B cell (primary cell): ENCODE results near the gene C1orf52. TPM values are rescaled to one million over a fixed set of nuclear protein-coding genes. Genes with fewer than 3 reads are reported as not detected.
A peak's percentile ranks its signal among the peaks of the same experiment; 100 is the strongest.

Experiments
- ATAC-seq: fragments of 200-7000 bp; cut with Tn5 transposase; one replicate; pipeline ENCODE4 v1.10.0; 2021; ENCODE audit warnings: low read depth, mild to moderate bottlenecking, moderate number of reproducible peaks, moderate library complexity
- CTCF ChIA-PET: fragments of 350-600 bp; sonication (Branson Sonifier 250); formaldehyde crosslinking; loops from one replicate; lab custom pipeline; 2021; ENCODE audit warnings: antibody characterized with exemption, inconsistent platforms; lab: Charles Lee
- POLR2A ChIA-PET: fragments of 350-600 bp; sonication (Branson Sonifier 250); formaldehyde crosslinking; loops from one replicate; lab custom pipeline; 2021; ENCODE audit warnings: antibody characterized with exemption; lab: Charles Lee
- DNase-seq: peaks from one replicate; pipeline ENCODE4 v3.0.0; 2013
- H2AFZ ChIP-seq: 2 replicates; pipeline ENCODE4 v1.6.1; 2012; ENCODE audit warnings: mild to moderate bottlenecking, low read depth, low read length; ENCODE audit not compliant: insufficient read depth, poor library complexity, severe bottlenecking
- H3K27ac ChIP-seq, 2 donors: 1 replicate in 1 of 2; 2 replicates in 1 of 2; pipeline ENCODE4 v1.5.1; 2012 to 2013; ENCODE audit warnings: low read length in 2 of 2, mild to moderate bottlenecking in 2 of 2, moderate library complexity in 1 of 2
- H3K27me3 ChIP-seq, 4 experiments: fragments of 200-600 bp in 1 of 4; sonication (generic) in 1 of 4; replicated peaks in 1 of 4; 1 replicate in 2 of 4; 2 replicates in 2 of 4; pipeline versions ENCODE4 v1.6.1 to v1.7.0; 2013 to 2016; ENCODE audit warnings: low read length in 3 of 4, mild to moderate bottlenecking in 2 of 4, mixed read lengths in 1 of 4, moderate library complexity in 1 of 4; ENCODE audit not compliant: insufficient read depth in 4 of 4, control insufficient read depth in 3 of 4; ENCODE audit errors: control extremely low read depth in 1 of 4
- H3K36me3 ChIP-seq, 2 experiments: replicated peaks in 1 of 2; 1 replicate in 1 of 2; 2 replicates in 1 of 2; pipeline versions ENCODE4 v1.6.1 to v1.7.1; 2013; ENCODE audit warnings: low read length in 1 of 2; ENCODE audit not compliant: insufficient read depth in 2 of 2, control insufficient read depth in 1 of 2; ENCODE audit errors: control extremely low read depth in 1 of 2, extremely low read depth in 1 of 2
- H3K4me1 ChIP-seq, 2 donors: fragments of 200-600 bp in 1 of 2; sonication (generic) in 1 of 2; 1 replicate in 1 of 2; 2 replicates in 1 of 2; pipeline versions ENCODE4 v1.5.1 to v1.6.1; 2013 to 2017; ENCODE audit warnings: low read length in 2 of 2; ENCODE audit not compliant: control insufficient read depth in 2 of 2, insufficient read depth in 2 of 2
- H3K4me2 ChIP-seq: replicated peaks from 2 replicates; pipeline ENCODE3; 2012; ENCODE audit warnings: mild to moderate bottlenecking, low read depth, low read length; ENCODE audit not compliant: poor library complexity, severe bottlenecking
- H3K4me3 ChIP-seq, 5 experiments: fragments of 200-600 bp in 1 of 5; sonication (generic) in 1 of 5; 1 replicate in 3 of 5; 2 replicates in 2 of 5; pipeline versions ENCODE4 v1.5.1 to v1.7.0; 2011 to 2016; ENCODE audit warnings: low read length in 4 of 5, mild to moderate bottlenecking in 4 of 5, low read depth in 2 of 5, control low read depth in 1 of 5, moderate library complexity in 1 of 5; ENCODE audit not compliant: insufficient read depth in 1 of 5; ENCODE audit errors: control extremely low read depth in 1 of 5, extremely low read depth in 1 of 5
- H3K79me2 ChIP-seq: fragments of 200-600 bp; sonication (generic); one replicate; pipeline ENCODE4 v1.6.0; 2016; ENCODE audit warnings: low read length; ENCODE audit not compliant: control insufficient read depth, insufficient read depth
- H3K9ac ChIP-seq: fragments of 200-600 bp; sonication (generic); 2 replicates; pipeline ENCODE4 v1.6.1; 2017; ENCODE audit warnings: mild to moderate bottlenecking, low read length, moderate library complexity
- H3K9me3 ChIP-seq, 3 donors: one replicate each; pipeline versions ENCODE4 v1.6.1 to v1.7.1; 2013; ENCODE audit warnings: low read length in 2 of 3; ENCODE audit not compliant: control insufficient read depth in 2 of 3, insufficient read depth in 1 of 3; ENCODE audit errors: control extremely low read depth in 1 of 3
- H4K20me1 ChIP-seq: 2 replicates; pipeline ENCODE4 v1.6.0; 2012; ENCODE audit warnings: mild to moderate bottlenecking, low read length; ENCODE audit not compliant: insufficient read depth, control insufficient read depth, poor library complexity, severe bottlenecking
- H3K27ac Mint-ChIP-seq: one replicate; pipeline ENCODE4 v1.8.0; 2021; ENCODE audit warnings: mixed read lengths
- H3K27me3 Mint-ChIP-seq: one replicate; pipeline ENCODE4 v1.8.0; 2021; ENCODE audit warnings: mixed read lengths
- H3K4me1 Mint-ChIP-seq: one replicate; pipeline ENCODE4 v1.8.0; 2021; ENCODE audit warnings: mixed read lengths
- H3K4me3 Mint-ChIP-seq: one replicate; pipeline ENCODE4 v1.8.0; 2021; ENCODE audit warnings: mixed read lengths
- H3K9me3 Mint-ChIP-seq: one replicate; pipeline ENCODE4 v1.8.0; 2022; ENCODE audit warnings: mixed read lengths; ENCODE audit not compliant: insufficient read depth
- CTCF ChIP-seq: fragments of 200-600 bp; IDR thresholded peaks from one replicate; pipeline ENCODE4 v1.8.0; 2022; ENCODE audit warnings: antibody characterized with exemption, mild to moderate bottlenecking
- EZH2 ChIP-seq: IDR thresholded peaks from 2 replicates; pipeline ENCODE4 v1.6.1; 2012; ENCODE audit warnings: borderline replicate concordance, low read depth, mild to moderate bottlenecking, moderate library complexity, low read length; ENCODE audit not compliant: insufficient read depth, poor library complexity, severe bottlenecking
- WGBS: methylation state at CpG from one replicate; pipeline ENCODE4 v1.1.5; 2013; ENCODE audit warnings: missing lambda C conversion rate; ENCODE audit not compliant: insufficient coverage; 5-methylcytosine and 5-hydroxymethylcytosine counted together
- intact Hi-C: fragments of 100-400 bp; cut with micrococcal nuclease; formaldehyde crosslinking; loops from one replicate; pipeline ENCODE4 v1.10.0; 2022
- polyA plus RNA-seq: library from polyadenylated mRNA; depleted of rRNA; stranded (reverse); fragments of >200 nt; gene quantifications from 2 replicates; pipeline ENCODE4 v1.2.3, GENCODE V29; 2012
- total RNA-seq, 2 donors: library from RNA; stranded (reverse); fragments of 120-200 nt in 1 of 2; gene quantifications; 1 replicate in 1 of 2; 2 replicates in 1 of 2; pipeline versions ENCODE4 v1.2.3 to v1.2.4, GENCODE V29; 2013 to 2022

C1orf52 gene
- total and polyA plus RNA-seq, 2 donors (not counting 1 experiment from before 2014, with no cell fraction given) = 29.9 to 45.3 TPM

- DNase-seq = no peak
- ATAC-seq = no peak
- TF ChIP-seq CTCF = no peak
- TF ChIP-seq EZH2 = no peak
- H3K4me2 ChIP-seq = no peak overlapping the region
- no peak overlapping the region for H3K4me3 Mint-ChIP-seq
- no peaks in the 10 kb centered on the region for H3K4me1 ChIP-seq
- H3K27me3 Mint-ChIP-seq = peaks cover 22% of the 10 kb centered on the region
- no peaks in the 10 kb centered on the region for H3K9me3 Mint-ChIP-seq
- peaks cover 1% of the 10 kb centered on the region for H3K4me1 Mint-ChIP-seq
- CTCF ChIA-PET = no interaction called here
- H4K20me1 ChIP-seq = no peaks in the 10 kb centered on the region
- H3K79me2 ChIP-seq = no peaks in the 10 kb centered on the region
- POLR2A ChIA-PET = no interaction called here
- no peak overlapping the region for H3K4me3 ChIP-seq
- H3K27ac ChIP-seq = no peak overlapping the region
- no peaks in the 10 kb centered on the region for H3K36me3 ChIP-seq
- no peak overlapping the region for H2AFZ ChIP-seq
- no peak overlapping the region for H3K9ac ChIP-seq
- intact Hi-C loops = no loop called here
- no peaks in the 10 kb centered on the region for H3K9me3 ChIP-seq
- 83% methylated on average over 1 of the region's 1 CpG for WGBS
- peaks cover 0 to 7% (median 4%) of the 10 kb centered on the region in 4 experiments for H3K27me3 ChIP-seq
- H3K27ac Mint-ChIP-seq = no peak overlapping the region
These were observed 21.8 kb downstream of the C1orf52 start for GRCh38 chr1:85237613-85238012.

DNA sequence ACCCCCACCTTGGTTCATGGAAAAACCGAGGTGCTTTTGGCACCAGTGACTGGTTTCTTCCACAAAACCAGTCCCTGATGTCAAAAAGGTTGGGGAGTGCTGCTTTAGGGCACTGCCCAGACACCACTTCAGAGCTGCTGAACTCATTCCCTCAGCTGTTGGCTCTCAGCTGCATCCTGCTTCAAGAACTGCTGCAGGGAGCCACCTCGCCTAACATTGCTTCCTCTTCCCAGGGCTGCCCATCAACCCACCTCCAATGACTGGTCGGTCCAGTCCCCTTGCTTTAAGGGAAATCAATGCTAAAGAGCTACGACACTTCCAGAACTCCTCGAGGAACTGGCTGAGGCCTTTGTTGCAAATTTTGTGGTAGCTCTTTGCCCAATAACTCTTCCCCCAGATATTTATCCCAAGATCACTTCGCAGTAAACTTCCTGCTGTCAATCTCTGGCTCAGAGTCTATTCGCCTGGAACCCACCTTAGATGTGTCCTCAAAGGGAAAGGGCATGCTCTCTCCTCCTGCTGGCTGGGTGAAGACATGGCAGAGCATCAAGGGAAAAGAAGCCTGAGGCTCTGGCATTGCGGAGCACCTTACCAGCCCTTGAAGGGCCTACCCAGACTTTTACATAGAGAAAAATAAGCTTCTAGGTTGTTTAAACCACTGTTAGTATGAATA lies 29.0 kb downstream of the C1orf52 start:
- Mint-ChIP-seq H3K4me3 (no peak overlapping the region), H3K27me3 (peaks cover 20% of the 10 kb centered on the region), H3K4me1 (no peaks in the 10 kb centered on the region), H3K27ac (no peak overlapping the region), H3K9me3 (no peaks in the 10 kb centered on the region)
- H3K36me3 ChIP-seq = no peaks in the 10 kb centered on the region
- POLR2A ChIA-PET = no interaction called here
- H3K9me3 ChIP-seq = no peaks in the 10 kb centered on the region
- H3K79me2 ChIP-seq = no peaks in the 10 kb centered on the region
- DNase-seq = no peak
- H3K4me3 ChIP-seq = no peak overlapping the region
- H3K9ac ChIP-seq = no peak overlapping the region
- no peaks in the 10 kb centered on the region for H3K4me1 ChIP-seq
- no peaks in the 10 kb centered on the region for H4K20me1 ChIP-seq
- 43% methylated on average over 6 of the region's 8 CpGs for WGBS
- no peak overlapping the region for H3K4me2 ChIP-seq
- CTCF ChIA-PET = interaction anchor here (1.2 to 2.5 kb wide), 4 partner anchors 24 to 294 kb away, joined by 3 to 10 read pairs (median 4); no protein-coding TSS in a partner anchor
- no peak overlapping the region for H2AFZ ChIP-seq
- intact Hi-C loops = no loop called here
- H3K27ac ChIP-seq = no peak overlapping the region
- peaks cover 0 to 2% (median 0%) of the 10 kb centered on the region in 4 experiments for H3K27me3 ChIP-seq
- TF ChIP-seq EZH2 = no peak
- TF ChIP-seq CTCF = peak; percentile 12
- ATAC-seq = peak; percentile 41
